Neural progenitor cell (in vitro differentiated cells): ENCODE results near the gene NDE1.

ENCODE experiments used
- EZH2 ChIP-seq: fragments of 200-600 bp; sonication (generic); IDR thresholded peaks from 2 replicates; pipeline ENCODE4 v1.6.1; 2017; ENCODE audit warnings: antibody characterized with exemption, mild to moderate bottlenecking, moderate library complexity
- TF ChIP-seq, protein P1 (sequence below): fragments of 200-600 bp; sonication (generic); IDR thresholded peaks from 2 replicates; pipeline ENCODE4 v1.5.1; 2017; ENCODE audit warnings: antibody characterized with exemption, mild to moderate bottlenecking

GRCh38 chr16:15735610-15736009 is 85.6 kb downstream of the NDE1 start:
- TF ChIP-seq, protein P1, sequence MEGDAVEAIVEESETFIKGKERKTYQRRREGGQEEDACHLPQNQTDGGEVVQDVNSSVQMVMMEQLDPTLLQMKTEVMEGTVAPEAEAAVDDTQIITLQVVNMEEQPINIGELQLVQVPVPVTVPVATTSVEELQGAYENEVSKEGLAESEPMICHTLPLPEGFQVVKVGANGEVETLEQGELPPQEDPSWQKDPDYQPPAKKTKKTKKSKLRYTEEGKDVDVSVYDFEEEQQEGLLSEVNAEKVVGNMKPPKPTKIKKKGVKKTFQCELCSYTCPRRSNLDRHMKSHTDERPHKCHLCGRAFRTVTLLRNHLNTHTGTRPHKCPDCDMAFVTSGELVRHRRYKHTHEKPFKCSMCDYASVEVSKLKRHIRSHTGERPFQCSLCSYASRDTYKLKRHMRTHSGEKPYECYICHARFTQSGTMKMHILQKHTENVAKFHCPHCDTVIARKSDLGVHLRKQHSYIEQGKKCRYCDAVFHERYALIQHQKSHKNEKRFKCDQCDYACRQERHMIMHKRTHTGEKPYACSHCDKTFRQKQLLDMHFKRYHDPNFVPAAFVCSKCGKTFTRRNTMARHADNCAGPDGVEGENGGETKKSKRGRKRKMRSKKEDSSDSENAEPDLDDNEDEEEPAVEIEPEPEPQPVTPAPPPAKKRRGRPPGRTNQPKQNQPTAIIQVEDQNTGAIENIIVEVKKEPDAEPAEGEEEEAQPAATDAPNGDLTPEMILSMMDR, result no peak
- no peak for TF ChIP-seq EZH2
